ENCODE measurements around the gene LPP.

Gene LPP

DNA sequence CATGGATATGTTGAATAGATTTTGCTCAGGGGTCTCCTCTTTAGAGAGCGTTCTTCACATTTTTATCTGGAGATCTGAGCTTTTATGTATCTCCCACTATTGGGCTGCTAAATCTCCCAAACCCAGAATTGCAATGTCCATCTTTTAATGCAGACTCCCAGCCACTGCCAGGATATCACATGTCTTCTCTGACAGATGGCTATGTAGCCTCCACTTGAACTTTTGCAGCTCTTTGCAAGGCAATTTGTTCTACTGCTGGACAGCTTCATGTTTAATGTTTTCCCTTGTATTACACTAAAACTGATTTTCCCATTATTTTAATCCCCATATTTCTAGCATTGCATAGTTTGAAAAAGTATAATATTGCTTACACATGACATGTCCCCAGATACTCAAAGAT is 177.2 kb downstream of the LPP start:
- no peak for DNase-seq (ENCODE audit: low read depth)

DNA sequence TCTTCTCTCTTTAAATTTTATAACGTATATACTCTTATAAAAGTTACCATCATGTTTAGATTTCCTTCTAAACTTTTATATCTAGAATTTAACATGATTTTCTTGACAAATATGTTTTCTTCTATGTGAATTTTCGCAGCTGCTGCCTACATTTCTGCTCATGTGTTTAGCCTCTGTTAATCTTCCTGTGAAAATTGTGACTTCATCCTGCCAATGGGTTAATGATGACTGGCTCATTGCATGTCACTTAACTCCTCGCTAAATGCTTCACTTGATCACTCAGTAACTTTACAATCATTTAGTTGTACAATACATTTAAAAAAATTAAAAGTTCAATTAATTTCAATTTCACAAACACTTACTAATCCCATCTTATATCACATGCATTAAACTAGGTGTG is 178.1 kb downstream of the LPP start:
- DNase-seq (ENCODE audit: low read depth): no peak

DNA sequence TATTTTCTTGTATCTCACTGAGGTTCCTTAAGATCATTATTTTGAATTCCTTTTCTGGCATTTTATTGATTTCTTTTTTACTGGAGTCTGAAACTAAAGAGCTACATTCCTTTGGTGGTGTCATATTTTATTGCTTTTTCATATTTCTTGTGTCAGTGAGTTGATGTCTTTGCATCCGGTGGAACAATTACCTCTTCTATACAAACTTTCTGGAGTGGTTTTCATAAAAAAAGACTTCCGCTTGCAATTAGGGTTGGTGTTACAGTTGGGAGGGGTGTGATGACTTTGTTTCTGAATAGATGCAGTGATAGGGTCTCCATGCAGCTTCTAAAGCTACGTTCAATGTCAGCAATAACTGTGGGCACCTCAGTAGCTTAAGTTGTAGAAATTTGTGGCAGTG is 181.7 kb downstream of the LPP start:
- no peak for DNase-seq (ENCODE audit: low read depth)

DNA sequence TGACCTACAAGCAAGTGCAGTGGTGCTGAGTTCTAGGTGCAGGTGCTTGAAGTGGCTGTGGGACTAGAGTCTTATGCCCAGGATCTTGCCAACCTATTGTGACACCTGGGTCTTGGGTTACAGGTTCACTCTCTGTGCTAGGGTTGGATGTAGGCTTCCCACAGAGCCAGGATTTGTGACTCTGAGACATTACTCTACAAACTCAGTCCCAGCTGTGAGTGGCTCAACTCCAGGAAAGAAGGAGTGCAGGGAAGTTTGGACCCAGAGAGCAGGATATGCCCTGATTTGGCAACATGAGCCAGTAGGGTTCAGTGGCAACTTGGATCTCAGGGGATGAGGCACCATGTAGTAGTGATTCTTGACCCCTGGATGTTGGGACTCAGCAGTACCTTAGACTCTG is 182.2 kb downstream of the LPP start:
- DNase-seq (ENCODE audit: low read depth): no peak

DNA sequence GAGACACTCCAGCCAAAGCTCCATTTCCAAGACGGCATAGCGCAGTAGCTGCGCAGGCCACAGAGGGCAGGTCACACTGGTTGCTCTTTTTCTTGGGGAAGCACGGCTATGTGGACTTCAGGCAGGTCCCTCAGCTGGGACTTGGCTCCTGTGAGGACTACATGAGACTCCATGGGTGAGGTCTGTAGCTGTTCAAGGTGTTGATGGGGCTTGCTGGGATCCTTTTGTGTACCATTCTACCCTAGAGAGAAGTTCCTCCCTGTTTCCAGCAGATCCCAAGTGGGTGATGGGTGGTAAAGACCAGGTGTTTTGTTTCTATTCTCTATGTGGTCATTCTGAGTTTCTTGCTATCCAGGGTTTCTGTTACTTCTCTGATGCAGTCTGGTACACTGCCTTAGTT is 183.3 kb downstream of the LPP start:
- no peak for DNase-seq (ENCODE audit: low read depth)

DNA sequence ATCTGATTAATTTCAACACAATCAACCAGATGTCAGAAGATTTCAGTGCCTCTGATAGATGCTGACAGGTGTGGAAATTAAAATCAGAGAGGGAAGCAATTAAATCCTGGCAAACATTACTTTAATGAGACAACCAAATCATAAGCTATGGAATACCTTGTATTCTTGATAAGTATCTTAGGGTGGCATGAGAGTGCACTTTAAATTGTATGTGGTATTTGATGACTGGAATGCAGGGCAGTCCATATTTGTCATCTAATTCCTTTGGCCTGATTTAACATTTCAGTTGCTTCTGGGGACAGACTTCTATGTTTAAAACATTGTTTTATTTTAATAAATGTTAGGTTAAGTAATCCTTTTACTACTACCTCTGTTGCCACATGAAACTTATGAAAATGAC is 184.1 kb downstream of the LPP start:
- DNase-seq (ENCODE audit: low read depth): peak; percentile 51

DNA sequence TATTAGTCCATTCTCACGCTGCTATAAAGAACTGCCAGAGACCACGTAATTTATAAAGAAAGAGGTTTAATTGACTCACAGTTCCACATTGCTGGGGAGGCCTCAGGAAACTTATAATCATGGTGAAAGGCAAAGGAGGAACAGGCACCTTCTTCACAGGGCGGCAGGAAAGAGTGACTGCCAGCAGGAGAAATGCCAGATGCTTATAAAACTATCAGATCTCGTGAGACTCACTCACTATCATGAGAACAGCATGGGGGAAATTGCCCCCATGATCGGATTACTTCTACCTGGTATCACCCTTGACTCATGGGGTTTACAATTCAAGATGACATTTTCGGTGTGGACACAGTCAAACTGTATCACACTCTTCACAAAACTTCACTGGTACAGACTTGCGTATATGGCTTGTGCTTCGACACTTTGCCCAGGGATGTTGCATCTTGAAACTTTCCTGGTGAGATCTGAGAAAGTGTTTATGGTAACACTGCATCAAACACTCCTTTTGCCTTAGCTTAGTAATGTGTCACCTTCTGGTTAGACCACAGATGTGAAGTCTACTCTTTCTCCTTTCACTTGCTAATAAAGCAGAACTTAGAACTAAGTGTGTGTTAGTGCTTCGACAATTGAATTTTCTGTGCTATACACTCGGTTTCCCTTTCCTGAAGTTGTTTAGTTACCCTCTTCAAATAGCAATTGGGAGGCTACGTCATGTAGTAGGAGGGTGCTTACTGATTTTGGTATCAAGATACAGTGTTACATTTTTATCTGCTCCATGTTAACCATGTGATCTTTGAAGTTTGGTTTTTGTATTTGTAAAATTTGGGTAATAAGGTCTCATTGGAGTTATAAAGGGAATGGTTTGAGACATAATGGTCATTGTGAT is 185.7 kb downstream of the LPP start:
- no peak for DNase-seq (ENCODE audit: low read depth)

DNA sequence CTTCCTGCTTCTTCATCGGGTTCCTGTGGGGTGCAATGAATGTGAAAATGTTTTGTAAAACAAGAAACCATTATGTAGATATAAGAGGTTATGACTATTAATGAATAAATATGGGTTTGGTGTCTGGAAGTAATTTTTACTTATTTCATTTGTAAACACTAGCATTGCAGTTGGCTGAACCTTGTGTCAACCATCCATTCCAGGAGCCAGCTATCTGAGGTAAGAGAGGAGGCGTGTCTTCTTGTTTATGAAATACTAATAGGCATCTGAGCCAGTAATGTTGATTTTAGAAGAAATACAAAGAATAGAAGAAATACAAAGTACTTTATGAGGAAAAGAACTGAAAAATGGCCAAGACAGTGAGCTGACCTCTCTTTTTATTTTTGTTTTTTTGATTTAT is 187.5 kb downstream of the LPP start:
- DNase-seq (ENCODE audit: low read depth): no peak

DNA sequence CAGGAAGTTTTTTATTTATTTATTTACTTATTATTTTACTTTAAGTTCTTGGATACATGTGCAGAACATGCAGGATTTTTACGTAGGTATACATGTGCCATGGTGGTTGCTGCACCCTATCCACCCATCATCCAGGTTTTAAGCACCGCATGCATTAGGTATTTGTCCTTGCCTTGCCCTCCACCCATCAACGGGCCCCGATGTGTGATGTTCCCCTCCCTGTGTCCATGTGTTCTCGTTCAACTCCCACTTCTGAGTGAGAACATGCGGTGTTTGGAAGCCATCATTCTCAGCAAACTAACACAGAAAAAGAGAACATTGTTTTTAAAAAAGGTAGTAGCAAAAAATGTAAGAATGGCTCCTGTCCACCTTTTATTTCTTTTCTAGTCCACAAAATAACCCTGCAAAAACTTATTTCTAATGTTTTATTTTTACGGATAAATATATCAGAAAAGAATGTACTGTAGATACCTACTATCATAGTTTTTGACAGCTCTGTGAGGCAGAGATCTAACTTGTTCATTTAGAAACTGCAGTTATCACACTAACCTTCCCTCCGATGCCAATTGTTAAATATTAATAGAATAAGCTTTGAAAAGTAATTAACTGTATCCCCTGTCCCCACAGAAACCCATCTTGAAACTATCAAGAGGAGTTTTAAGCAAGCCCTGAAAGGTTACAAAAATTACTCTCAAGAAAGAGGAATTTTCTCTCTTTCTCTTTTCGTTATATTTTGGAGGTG is 189.2 kb downstream of the LPP start:
- DNase-seq (ENCODE audit: low read depth): no peak

DNA sequence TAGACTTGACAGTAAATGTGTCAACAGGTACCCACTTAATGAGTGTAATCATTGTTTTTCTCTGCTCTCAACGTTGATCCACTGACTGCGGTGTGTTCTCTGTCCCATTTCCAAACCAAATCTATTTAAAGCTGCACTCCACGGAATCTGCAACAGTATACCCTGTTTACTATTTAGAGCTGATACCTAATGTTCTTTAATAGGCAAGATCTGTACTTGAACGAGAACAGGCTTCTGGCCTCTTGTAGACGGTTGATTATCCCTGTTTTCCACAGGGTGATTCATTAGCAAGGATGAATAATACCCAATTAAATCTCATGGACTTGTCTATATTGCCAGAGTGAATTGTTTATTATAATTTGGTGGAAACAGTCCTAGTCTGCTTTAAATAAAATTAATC is 189.9 kb downstream of the LPP start:
- DNase-seq (ENCODE audit: low read depth): no peak

DNA sequence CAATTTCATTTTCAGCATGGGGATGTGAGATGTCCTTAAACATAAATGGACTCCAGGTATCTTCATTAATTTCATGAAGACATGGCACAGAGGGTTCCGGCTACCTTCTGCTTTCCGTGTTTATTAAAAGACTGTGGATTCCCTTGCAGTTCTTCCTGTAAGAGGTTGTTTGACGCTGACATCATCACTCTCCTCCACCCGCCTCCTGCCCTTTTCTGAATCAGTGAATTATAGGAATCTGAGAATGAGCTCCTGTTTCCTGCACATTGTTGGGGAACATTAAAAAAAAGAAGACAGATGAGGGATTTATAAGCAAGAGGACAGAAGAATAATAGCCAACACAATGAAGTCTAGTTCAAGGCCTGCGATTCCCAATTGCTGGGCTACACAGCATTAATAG is 191.3 kb downstream of the LPP start:
- DNase-seq (ENCODE audit: low read depth): no peak

DNA sequence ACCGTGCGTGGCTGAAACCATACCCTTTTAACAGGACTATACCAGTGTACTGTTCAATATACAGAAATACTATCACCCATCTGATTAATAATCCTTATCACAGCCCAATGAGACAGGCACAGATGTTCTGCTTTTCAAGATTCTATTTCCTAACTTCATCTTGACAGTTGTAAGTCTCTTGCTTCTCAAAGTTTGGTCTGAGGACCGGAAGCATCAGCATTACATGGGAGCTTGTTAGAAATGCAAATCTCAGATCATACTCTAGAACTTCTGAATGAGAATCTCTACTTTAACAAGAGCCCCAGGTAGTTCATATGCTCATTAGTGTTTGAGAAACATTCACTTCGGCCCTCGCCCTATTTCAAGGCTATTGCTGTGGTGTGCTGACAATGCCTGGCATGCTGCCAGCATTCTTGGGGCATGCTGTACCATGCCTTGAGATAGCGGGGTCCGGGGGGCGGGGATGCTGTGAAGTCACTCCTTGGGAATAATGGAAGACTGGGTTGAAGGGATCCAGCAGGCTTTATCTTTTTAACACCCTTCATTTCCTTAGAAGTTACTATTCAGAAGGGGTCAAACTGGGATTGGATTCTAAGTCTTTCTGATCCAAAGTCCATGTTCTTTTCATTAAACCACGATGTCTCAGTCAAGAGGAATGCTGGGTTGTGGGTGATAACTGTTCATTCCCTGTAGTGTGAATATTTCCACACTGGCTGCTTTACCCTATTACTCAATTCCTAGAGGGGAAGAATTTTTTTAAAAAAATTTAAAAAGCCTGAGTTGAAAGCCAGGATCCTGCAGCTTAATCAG is 194.7 kb downstream of the LPP start:
- DNase-seq (ENCODE audit: low read depth): peak; percentile 82

DNA sequence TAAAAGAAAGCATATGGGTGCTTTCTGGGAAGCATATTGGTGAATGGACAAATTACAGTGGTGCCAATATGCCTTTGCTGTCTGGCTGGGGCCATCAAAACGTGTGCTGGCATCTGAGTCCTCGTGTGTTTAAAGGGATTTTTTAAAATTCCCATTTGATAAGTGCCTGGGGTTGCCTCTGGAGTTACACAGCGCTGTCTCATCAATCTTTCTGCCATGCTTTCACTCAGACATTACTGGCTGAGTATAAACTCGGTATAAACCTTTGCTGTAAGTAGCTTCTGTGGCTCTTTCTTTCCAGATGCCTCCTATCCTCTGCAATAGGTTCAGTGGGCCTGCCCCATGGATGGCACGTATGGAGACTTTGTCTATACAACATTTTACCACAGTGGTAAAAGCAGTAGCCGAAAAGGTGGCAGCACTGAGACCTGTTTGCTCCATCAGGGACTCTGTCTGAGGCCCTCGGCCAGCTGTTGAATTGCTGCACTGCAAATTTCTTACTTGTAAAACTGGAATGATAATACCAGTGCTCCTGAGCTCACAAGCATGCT is 195.5 kb downstream of the LPP start:
- no peak for DNase-seq (ENCODE audit: low read depth)

DNA sequence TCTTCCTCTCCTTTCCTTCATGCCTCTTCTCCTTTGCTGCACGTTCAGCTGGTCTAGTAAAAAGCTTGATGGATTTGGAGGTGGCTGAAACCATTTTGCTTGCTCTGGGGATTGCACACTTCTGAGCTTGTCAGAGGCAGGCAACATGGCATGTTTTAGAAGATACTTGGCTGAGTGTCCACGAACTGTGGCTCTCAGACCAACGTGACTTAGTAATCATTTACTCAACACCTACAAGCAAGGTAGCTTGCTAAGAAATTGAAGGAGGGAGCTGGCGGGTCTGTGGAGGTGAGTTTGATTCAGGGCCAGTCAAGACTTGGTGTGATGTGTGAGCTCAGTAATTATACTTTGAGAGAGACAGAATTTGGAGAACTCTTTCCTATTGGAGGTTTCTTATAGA is 196.0 kb downstream of the LPP start:
- DNase-seq (ENCODE audit: low read depth): no peak

DNA sequence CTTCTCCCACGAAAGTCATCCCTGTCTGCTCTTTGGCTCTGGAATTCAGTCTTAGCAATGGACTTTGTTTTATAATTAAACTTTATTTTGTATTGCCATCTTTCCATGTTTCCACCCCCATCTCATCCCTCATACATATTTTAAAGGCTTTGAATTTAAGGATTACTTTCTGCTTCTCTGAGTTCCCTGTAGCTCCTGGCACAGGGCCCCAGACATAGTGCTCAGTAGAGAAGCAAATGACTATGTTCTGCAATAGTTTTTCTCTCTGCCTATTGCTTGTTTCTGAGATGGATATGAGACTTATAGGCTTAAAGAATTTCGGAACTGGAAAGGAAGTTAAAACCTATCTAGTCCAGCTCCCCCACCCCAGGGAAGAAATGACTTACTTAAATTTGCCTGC is 197.0 kb downstream of the LPP start:
- no peak for DNase-seq (ENCODE audit: low read depth)

DNA sequence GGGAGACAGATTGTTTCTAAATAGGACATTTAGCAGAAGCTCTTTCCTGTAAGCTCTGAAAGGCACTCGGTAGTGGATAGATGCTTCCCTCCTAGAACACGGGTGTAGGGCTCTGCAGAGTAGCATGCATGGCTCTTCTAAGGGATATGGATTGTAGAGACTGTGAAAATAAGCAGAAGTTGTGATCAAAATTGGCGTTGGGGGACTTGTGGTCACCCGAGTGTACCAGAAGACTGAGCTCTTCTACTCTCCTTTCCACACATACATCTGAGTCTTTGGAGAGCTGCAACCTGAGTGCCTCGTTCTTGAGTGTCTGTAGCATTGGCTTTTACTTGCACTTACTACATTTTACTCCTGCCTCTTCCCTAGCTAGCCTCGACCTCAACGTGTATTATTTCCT is 197.7 kb downstream of the LPP start:
- DNase-seq (ENCODE audit: low read depth): no peak

DNA sequence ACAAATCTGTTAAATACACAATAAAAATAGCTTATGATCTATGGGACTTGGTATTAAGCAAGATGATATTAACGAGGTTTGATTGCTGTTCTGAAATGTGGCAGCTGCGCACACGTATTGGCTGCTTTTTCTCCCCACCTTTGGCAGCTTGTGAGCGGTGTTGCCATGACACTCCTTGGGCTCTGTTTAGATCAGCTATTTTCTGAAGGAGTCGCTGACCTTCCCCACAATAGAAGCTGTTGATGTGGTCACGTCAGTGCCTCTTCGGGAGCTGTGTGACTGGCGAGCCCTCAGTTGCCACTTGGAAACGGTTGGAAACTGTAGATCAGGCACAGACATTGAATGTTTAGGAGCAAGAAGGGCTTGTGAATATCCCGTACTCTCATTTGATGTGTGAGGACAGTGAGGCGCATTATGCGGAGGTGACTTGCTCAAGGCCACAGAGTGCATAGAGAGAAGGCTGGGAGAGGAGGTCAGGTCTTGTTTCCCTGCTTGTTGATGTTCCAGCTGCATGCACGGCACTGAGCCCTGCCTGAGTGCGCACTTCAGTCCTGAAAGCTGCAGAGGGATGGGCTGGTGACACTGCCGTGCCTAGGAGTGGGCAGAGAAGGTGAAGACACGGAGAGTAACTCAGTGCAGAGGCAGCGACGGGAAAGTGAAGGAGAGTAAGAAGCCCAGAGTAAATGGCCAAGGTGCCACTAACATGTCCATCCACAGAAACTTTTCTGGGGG is 198.4 kb downstream of the LPP start:
- no peak for DNase-seq (ENCODE audit: low read depth)

DNA sequence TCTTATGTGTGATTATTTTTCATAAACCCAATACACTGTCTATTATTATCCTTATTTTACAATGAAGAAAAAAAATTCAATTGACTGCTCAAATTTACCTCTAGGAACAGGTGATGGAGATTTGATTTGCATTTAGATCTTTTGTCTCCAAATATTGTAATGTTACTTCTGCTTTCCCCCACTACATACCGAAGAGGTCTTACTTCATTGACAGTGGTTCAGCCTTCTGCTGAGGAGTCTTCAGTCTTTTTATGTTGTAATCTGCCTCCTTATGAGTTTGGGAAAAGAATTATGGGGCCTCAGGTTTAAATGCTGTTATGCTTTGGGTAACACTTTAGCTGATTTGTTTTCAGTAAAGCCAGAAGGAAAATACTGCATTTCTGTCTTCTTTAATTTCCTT is 199.5 kb downstream of the LPP start:
- DNase-seq (ENCODE audit: low read depth): no peak

DNA sequence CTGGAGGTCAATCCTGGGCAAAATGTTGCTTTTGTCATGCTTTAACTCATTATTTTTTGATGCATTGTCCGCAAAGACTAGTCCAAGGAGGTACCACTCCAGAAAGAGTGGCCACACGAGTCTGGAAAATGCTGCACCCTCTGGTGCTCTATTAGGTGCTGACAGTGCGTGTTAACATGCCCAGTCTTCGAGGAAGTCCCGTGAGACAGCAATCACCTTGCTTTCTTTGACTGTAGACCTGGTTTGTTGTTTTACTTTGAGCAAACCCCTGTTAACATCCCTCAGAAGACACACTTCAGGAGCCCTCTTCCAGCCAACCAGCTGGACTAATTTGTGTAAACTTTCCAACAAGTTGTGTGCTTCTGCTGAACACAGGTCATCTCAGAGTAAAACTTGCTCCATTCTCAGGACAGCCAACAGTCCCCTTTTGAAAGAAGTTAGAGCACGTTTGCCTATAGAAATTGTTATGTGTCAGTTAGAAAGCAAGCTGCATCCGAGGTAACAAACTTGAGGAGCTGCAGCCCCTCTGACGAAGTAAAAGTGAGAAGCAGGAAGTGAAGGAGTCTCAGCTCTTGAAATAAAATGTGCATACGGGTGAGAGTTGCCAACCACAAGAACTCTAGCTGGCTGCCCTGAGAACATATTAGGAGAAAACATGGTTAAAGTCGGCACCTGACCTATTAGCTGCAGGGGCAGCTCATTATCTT is 205.0 kb downstream of the LPP start:
- DNase-seq (ENCODE audit: low read depth): no peak

DNA sequence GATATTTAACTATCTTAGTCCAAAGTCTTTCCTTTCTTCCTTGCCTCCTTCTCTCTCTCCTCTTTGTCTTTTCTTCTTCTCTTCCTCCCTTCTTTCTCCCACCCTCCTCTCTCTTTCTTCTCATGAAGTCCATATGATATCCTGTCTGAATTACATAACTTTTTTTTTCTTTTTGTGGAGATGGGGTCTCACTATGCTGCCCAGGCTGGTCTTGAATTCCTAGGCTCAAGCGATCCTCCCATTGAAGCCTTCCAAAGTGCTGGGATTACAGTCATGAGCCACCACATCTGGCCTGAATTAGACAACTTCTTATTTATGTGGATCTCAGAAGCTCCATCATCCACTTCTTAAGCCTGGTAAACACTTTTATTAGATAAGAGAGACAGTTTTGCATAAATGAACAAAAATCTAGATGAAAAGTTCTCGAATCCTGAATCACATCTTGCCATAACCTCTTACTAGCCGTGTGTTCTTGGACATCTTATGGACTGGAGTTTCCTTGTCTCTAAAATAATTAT is 206.5 kb downstream of the LPP start:
- DNase-seq (ENCODE audit: low read depth): no peak

DNA sequence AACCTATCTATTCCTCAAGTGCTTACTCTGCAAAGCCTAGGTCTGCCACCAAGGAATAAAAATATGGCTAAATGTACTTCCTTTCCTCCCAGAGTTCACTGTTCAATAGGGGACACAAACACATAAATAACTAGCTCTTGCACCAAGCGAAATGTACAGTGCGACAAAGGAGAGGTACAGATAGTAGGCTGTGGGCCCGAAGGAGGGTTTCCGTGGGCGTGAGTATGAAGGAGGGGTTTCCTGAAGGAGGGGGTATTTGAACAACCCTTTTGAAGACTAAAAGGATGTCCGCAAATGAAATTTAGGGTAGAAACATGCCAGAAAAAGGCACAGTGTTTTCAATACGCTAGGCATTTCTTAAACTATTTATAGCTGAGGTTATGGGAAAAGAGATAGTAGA is 207.9 kb downstream of the LPP start:
- no peak for DNase-seq (ENCODE audit: low read depth)

All from ELR (cell line).